ENCODE measurements around the gene FAM236D.
"Not testable (repeated sequence)": the region's sequence is repeated elsewhere in the genome, so short reads cannot be mapped to it uniquely, and the experiment has no call there.

GRCh38 chrX:72777467-72777790 is 30.6 kb downstream of the FAM236D start:
- not testable (repeated sequence) for TF ChIP-seq SIN3A (IDR thresholded peaks at IDR 0.05; ENCODE audit: borderline replicate concordance, low read depth, low read length); RCOR1 (IDR thresholded peaks at IDR 0.05; ENCODE audit: low read length)

Data from SK-N-SH (cell line).